ENCODE measurements around the gene INSRR. TPM values are rescaled to one million over a fixed set of nuclear protein-coding genes. Genes with fewer than 3 reads are reported as not detected.

INSRR gene
- total and polyA plus RNA-seq, 9 of the 15 experiments (the other 6 are each of a cell fraction or from before 2014, with no cell fraction given), result 0.03 to 0.18 (median 0.06) TPM; not detected in 3

GRCh38 chr1:156894711-156895454 is 36.0 kb upstream of the INSRR start (continued):
- TF ChIP-seq, protein P1, sequence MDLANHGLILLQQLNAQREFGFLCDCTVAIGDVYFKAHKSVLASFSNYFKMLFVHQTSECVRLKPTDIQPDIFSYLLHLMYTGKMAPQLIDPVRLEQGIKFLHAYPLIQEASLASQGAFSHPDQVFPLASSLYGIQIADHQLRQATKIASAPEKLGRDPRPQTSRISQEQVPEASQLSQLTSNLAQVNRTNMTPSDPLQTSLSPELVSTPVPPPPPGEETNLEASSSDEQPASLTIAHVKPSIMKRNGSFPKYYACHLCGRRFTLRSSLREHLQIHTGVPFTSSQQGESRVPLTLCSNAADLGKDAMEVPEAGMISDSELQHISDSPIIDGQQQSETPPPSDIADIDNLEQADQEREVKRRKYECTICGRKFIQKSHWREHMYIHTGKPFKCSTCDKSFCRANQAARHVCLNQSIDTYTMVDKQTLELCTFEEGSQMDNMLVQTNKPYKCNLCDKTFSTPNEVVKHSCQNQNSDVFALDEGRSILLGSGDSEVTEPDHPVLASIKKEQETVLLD (IDR thresholded peaks at IDR 0.05), result peak; percentile 69; the same call in 1 of the 2 replicates
- TF ChIP-seq ZFP91 (CRISPR knock-in tag; IDR thresholded peaks at IDR 0.05) (no peak), PRPF4 (IDR thresholded peaks at IDR 0.05; ENCODE audit: insufficient read depth, low read depth, low read length, poor library complexity, severe bottlenecking) (no peak), CBFA2T3 (IDR thresholded peaks at IDR 0.05) (peak; percentile 93), ZNF174 (CRISPR knock-in tag; IDR thresholded peaks at IDR 0.05) (no peak), RBBP5 (IDR thresholded peaks at IDR 0.05; ENCODE audit: borderline replicate concordance, insufficient read depth, low read length, poor library complexity, severe bottlenecking) (no peak), CSDE1 (IDR thresholded peaks at IDR 0.05) (no peak)
- TF ChIP-seq, protein P2, sequence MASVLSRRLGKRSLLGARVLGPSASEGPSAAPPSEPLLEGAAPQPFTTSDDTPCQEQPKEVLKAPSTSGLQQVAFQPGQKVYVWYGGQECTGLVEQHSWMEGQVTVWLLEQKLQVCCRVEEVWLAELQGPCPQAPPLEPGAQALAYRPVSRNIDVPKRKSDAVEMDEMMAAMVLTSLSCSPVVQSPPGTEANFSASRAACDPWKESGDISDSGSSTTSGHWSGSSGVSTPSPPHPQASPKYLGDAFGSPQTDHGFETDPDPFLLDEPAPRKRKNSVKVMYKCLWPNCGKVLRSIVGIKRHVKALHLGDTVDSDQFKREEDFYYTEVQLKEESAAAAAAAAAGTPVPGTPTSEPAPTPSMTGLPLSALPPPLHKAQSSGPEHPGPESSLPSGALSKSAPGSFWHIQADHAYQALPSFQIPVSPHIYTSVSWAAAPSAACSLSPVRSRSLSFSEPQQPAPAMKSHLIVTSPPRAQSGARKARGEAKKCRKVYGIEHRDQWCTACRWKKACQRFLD (CRISPR knock-in tag; IDR thresholded peaks at IDR 0.05), result peak; percentile 71; the same call in 1 of the 2 replicates
- TF ChIP-seq, protein P3, sequence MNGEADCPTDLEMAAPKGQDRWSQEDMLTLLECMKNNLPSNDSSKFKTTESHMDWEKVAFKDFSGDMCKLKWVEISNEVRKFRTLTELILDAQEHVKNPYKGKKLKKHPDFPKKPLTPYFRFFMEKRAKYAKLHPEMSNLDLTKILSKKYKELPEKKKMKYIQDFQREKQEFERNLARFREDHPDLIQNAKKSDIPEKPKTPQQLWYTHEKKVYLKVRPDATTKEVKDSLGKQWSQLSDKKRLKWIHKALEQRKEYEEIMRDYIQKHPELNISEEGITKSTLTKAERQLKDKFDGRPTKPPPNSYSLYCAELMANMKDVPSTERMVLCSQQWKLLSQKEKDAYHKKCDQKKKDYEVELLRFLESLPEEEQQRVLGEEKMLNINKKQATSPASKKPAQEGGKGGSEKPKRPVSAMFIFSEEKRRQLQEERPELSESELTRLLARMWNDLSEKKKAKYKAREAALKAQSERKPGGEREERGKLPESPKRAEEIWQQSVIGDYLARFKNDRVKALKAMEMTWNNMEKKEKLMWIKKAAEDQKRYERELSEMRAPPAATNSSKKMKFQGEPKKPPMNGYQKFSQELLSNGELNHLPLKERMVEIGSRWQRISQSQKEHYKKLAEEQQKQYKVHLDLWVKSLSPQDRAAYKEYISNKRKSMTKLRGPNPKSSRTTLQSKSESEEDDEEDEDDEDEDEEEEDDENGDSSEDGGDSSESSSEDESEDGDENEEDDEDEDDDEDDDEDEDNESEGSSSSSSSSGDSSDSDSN (IDR thresholded peaks at IDR 0.05; ENCODE audit: borderline replicate concordance in 1 of 2, low read depth in 2 of 2, low read length in 2 of 2), result peak in 1 of 2 experiments; percentile 82; a peak in 2 of 4 replicates
- TF ChIP-seq, protein P4, sequence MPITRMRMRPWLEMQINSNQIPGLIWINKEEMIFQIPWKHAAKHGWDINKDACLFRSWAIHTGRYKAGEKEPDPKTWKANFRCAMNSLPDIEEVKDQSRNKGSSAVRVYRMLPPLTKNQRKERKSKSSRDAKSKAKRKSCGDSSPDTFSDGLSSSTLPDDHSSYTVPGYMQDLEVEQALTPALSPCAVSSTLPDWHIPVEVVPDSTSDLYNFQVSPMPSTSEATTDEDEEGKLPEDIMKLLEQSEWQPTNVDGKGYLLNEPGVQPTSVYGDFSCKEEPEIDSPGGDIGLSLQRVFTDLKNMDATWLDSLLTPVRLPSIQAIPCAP (CRISPR knock-in tag; IDR thresholded peaks at IDR 0.05; ENCODE audit: borderline replicate concordance), result no peak
- TF ChIP-seq, protein P5, sequence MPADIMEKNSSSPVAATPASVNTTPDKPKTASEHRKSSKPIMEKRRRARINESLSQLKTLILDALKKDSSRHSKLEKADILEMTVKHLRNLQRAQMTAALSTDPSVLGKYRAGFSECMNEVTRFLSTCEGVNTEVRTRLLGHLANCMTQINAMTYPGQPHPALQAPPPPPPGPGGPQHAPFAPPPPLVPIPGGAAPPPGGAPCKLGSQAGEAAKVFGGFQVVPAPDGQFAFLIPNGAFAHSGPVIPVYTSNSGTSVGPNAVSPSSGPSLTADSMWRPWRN (IDR thresholded peaks at IDR 0.05; ENCODE audit: low read depth), result no peak
- TF ChIP-seq, protein P6, sequence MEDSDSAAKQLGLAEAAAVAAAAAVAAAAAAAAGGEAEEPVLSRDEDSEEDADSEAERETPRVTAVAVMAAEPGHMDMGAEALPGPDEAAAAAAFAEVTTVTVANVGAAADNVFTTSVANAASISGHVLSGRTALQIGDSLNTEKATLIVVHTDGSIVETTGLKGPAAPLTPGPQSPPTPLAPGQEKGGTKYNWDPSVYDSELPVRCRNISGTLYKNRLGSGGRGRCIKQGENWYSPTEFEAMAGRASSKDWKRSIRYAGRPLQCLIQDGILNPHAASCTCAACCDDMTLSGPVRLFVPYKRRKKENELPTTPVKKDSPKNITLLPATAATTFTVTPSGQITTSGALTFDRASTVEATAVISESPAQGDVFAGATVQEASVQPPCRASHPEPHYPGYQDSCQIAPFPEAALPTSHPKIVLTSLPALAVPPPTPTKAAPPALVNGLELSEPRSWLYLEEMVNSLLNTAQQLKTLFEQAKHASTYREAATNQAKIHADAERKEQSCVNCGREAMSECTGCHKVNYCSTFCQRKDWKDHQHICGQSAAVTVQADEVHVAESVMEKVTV (CRISPR knock-in tag; IDR thresholded peaks at IDR 0.05), result no peak
- TF ChIP-seq, protein P7, sequence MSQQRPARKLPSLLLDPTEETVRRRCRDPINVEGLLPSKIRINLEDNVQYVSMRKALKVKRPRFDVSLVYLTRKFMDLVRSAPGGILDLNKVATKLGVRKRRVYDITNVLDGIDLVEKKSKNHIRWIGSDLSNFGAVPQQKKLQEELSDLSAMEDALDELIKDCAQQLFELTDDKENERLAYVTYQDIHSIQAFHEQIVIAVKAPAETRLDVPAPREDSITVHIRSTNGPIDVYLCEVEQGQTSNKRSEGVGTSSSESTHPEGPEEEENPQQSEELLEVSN (IDR thresholded peaks at IDR 0.05; ENCODE audit: borderline replicate concordance in 1 of 2, extremely low read depth in 1 of 2, insufficient read depth in 1 of 2, insufficient read length in 1 of 2, low read depth in 1 of 2, low read length in 1 of 2, poor library complexity in 1 of 2, severe bottlenecking in 1 of 2), result peak in 1 of 2 experiments; percentile 39

All from K562 (cell line).